ENCODE measurements around the gene PKN3.
"Not testable (repeated sequence)": the region's sequence is repeated elsewhere in the genome, so short reads cannot be mapped to it uniquely, and the experiment has no call there.

Gene PKN3

DNA sequence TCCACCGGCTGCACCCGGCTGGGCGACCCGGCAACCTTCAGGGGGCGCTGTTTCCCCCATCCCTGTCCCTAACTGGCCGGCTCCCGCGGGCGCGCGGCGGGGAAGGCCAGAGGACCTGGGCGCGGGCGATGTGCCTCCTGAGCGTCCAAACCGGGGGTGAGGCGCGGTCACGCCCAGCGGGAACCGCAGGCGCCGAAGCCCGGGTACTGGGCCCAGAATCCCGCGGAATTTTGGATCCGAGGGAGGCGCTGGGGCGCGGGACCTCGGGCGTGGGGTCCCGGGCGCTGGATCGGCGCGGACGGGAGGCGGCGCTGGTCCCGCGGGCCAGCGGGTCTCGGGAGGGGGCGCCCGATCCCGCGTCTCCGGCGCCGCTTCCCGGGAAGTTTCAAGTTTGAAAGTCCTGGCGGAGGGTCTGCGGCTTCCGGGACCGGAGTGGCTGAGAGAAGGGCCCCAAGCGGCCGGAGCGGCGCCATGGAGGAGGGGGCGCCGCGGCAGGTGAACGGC is at the start of gene PKN3:
TSS of gene PKN3 (plus strand) at position 59 of the 504 bp plus-strand sequence. CDS start at position 472, 413 bp downstream.
- peak; percentile 78 for TF ChIP-seq CTCF (IDR thresholded peaks at IDR 0.05; ENCODE audit: low read depth, low read length, missing control alignments)
- in situ Hi-C loops (cut with HindIII; ENCODE audit: low sequenced_read_pairs), result no loop called here
- H3K4me3 ChIP-seq (ENCODE audit: low read depth, low read length), result peak within 1 kb of the TSS; percentile 61
- DNase-seq (ENCODE audit: low read depth), result no peak

- DNase-seq (ENCODE audit: low read depth), result no peak
- in situ Hi-C loops (cut with HindIII; ENCODE audit: low sequenced_read_pairs), result no loop called here
- no peak overlapping the region for H3K4me3 ChIP-seq (ENCODE audit: low read depth, low read length)
- no peak for TF ChIP-seq CTCF (IDR thresholded peaks at IDR 0.05; ENCODE audit: low read depth, low read length, missing control alignments)
Observed at GRCh38 chr9:128653908-128654307, 48.4 kb upstream of the PKN3 start.

GRCh38 chr9:128654481-128654880 is 47.8 kb upstream of the PKN3 start:
- no peak for DNase-seq (ENCODE audit: low read depth)
- no peak overlapping the region for H3K4me3 ChIP-seq (ENCODE audit: low read depth, low read length)
- in situ Hi-C loops (cut with HindIII; ENCODE audit: low sequenced_read_pairs), result no loop called here
- TF ChIP-seq CTCF (IDR thresholded peaks at IDR 0.05; ENCODE audit: low read depth, low read length, missing control alignments), result no peak

- DNase-seq (ENCODE audit: low read depth), result peak; percentile 73
- in situ Hi-C loops (cut with HindIII; ENCODE audit: low sequenced_read_pairs), result no loop called here
Observed at GRCh38 chr9:128656416-128657343, 45.6 kb upstream of the PKN3 start, which contains the start of gene DYNC2I2. TSS of gene DYNC2I2 (minus strand) at chr9:128656847. CDS start at chr9:128656726, 121 bp downstream.

DNA sequence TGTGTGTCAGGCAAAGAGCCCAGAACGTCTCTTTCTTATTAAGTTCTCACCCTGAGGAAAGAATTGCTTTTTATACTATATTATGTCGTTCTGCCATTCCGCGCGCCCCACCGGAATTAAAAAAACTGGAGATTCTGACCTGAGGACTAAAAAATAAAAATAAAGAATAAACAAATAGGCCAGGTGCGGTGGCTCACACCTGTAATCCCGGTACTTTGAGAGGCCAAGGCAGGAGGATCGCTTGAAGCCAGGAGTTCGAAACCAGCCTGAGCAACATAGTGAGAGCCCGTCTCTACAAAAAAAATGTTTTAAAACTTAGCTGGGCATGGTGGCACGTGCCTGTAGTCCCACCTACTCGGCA is 45.0 kb upstream of the PKN3 start:
- DNase-seq (ENCODE audit: low read depth), result no peak
- no peak overlapping the region for H3K4me3 ChIP-seq (ENCODE audit: low read depth, low read length)
- in situ Hi-C loops (cut with HindIII; ENCODE audit: low sequenced_read_pairs), result no loop called here
- TF ChIP-seq CTCF (IDR thresholded peaks at IDR 0.05; ENCODE audit: low read depth, low read length, missing control alignments), result no peak

More at GRCh38 chr9:128656416-128657343, 45.6 kb upstream of the PKN3 start, which contains the start of gene DYNC2I2:
- peak within 1 kb of the TSS; percentile 71 for H3K4me3 ChIP-seq (ENCODE audit: low read depth, low read length)
- no peak for TF ChIP-seq CTCF (IDR thresholded peaks at IDR 0.05; ENCODE audit: low read depth, low read length, missing control alignments)

- H3K4me3 ChIP-seq (ENCODE audit: low read depth, low read length), result no peak overlapping the region
- TF ChIP-seq CTCF (IDR thresholded peaks at IDR 0.05; ENCODE audit: low read depth, low read length, missing control alignments), result no peak
- DNase-seq (ENCODE audit: low read depth), result no peak
- in situ Hi-C loops (cut with HindIII; ENCODE audit: low sequenced_read_pairs), result no loop called here
Observed at GRCh38 chr9:128657796-128658195, 44.5 kb upstream of the PKN3 start.

DNA sequence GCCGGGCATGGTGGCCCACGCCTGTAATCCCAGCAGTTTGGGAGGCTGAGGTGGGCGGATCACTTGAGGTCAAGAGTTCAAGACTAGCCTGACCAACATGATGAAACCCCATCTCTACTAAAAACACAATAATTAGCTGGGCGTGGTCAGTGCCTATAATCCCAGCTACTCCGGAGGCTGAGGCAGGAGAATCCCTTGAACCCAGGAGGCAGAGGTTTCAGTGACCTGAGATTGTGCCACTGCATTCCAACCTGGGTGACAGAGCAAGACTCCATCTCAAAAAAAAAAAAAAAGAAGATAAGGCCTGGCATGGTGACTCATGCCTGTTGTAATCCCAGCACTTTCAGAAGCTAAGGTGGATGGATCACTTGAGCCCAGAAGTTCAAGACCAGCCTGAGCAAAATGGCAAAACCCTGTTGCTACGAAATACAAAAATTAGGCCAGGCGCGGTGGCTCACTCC is 35.8 kb upstream of the PKN3 start:
- DNase-seq (ENCODE audit: low read depth); H3K4me3 ChIP-seq (ENCODE audit: low read depth, low read length); in situ Hi-C loops (cut with HindIII; ENCODE audit: low sequenced_read_pairs): not testable (repeated sequence)

Data from astrocyte of the cerebellum (primary cell).